GM15510 (cell line): Measurements from ENCODE around the gene SLC38A1.

Source experiments
- POLR2A ChIP-seq: IDR thresholded peaks from 3 replicates; pipeline ENCODE4 v1.6.1; 2011; ENCODE audit warnings: borderline replicate concordance; ENCODE audit not compliant: insufficient read length; ENCODE audit errors: extremely low read depth

Gene SLC38A1

GRCh38 chr12:46209170-46209569 lies 59.7 kb downstream of the SLC38A1 start:
- TF ChIP-seq POLR2A, result no peak

- no peak for TF ChIP-seq POLR2A
Observed at GRCh38 chr12:46208370-46208769, 60.5 kb downstream of the SLC38A1 start.

GRCh38 chr12:46207644-46208043 lies 61.2 kb downstream of the SLC38A1 start:
- no peak for TF ChIP-seq POLR2A

- TF ChIP-seq POLR2A, result no peak
Observed at GRCh38 chr12:46206471-46206870, 62.4 kb downstream of the SLC38A1 start.

- no peak for TF ChIP-seq POLR2A
Observed at GRCh38 chr12:46205294-46205693, 63.5 kb downstream of the SLC38A1 start.

- no peak for TF ChIP-seq POLR2A
Observed at GRCh38 chr12:46201284-46201789, 67.5 kb downstream of the SLC38A1 start.

GRCh38 chr12:46200551-46200950 lies 68.3 kb downstream of the SLC38A1 start:
- TF ChIP-seq POLR2A, result no peak

GRCh38 chr12:46198913-46199312 lies 69.9 kb downstream of the SLC38A1 start:
- no peak for TF ChIP-seq POLR2A

- no peak for TF ChIP-seq POLR2A
Observed at GRCh38 chr12:46197883-46198282, 71.0 kb downstream of the SLC38A1 start.

GRCh38 chr12:46188170-46188569 lies 80.7 kb downstream of the SLC38A1 start:
- TF ChIP-seq POLR2A, result no peak

GRCh38 chr12:46187023-46187422 lies 81.8 kb downstream of the SLC38A1 start:
- TF ChIP-seq POLR2A, result no peak

- no peak for TF ChIP-seq POLR2A
Observed at GRCh38 chr12:46186088-46186487, 82.8 kb downstream of the SLC38A1 start.

GRCh38 chr12:46185686-46186085 lies 83.2 kb downstream of the SLC38A1 start:
- no peak for TF ChIP-seq POLR2A

GRCh38 chr12:46184798-46185595 lies 83.8 kb downstream of the SLC38A1 start:
- TF ChIP-seq POLR2A, result no peak

- no peak for TF ChIP-seq POLR2A
Observed at GRCh38 chr12:46183112-46183511, 85.7 kb downstream of the SLC38A1 start.

GRCh38 chr12:46181465-46181864 lies 87.4 kb downstream of the SLC38A1 start:
- TF ChIP-seq POLR2A, result no peak
